Measurements from ENCODE around the gene MNAT1.

MNAT1 gene

DNA sequence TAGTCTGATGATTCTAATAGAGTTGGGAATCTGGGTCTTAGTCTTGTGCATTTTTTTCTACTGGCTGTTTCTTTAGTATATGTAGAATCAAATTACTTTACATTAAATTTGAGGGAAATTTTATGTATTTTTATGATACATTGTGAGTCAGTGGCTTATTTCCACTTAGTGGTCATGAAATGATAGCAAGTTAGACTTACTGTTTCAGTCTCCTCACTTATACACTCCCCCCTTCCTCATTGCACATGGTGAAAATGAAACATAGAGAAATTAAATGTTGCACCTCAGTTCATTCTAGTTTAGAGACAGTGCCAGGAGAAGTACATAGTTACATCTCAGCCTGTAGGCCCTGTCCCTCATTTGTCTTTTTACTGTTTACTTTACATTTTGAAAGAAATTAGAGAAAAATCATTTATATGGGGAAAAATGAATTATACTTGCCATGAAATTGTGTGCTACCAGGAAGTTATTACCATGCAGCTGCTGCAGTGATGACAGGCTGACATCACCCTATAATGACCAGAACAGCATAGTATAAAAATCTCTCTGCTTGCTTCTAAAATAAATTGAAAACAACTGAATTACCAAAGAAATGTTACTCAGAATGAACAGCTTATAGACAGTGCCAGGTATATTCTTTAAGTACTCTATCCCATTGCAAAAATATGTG, 133.1 kb downstream of the MNAT1 start:
- Histone ChIP-seq H2BK5ac (ENCODE audit: low read depth, low read length, poor library complexity) (no peak overlapping the region), H3K79me2 (ENCODE audit: control insufficient read depth, insufficient read depth, low read length, poor library complexity) (no peaks in the 10 kb centered on the region), H3K9ac (ENCODE audit: low read length) (no peak overlapping the region), H4K8ac (ENCODE audit: low read depth, low read length) (no peak overlapping the region), H2AFZ (ENCODE audit: insufficient read depth, low read length, poor library complexity) (no peak overlapping the region), H3K9me3 (ENCODE audit: insufficient read depth, low read depth, low read length) (no peaks in the 10 kb centered on the region), H3K4me1 (ENCODE audit: control insufficient read depth in 1 of 2, insufficient read depth in 2 of 2, low read length in 2 of 2) (no peaks in the 10 kb centered on the region), H2AK5ac (ENCODE audit: low read length) (no peak overlapping the region), H3K4ac (ENCODE audit: low read depth, low read length) (no peak overlapping the region), H3K36me3 (ENCODE audit: control insufficient read depth in 1 of 2, insufficient read depth in 2 of 2, low read length in 2 of 2) (no peaks in the 10 kb centered on the region), H3K4me3 (ENCODE audit: low read depth, low read length) (no peak overlapping the region), H4K12ac (ENCODE audit: low read depth, low read length) (no peak overlapping the region), H2BK12ac (ENCODE audit: low read length) (no peak overlapping the region), H4K91ac (ENCODE audit: low read depth, low read length) (no peak overlapping the region), H3K14ac (ENCODE audit: low read length) (no peak overlapping the region), H3K18ac (ENCODE audit: low read length) (no peak overlapping the region), H2BK120ac (ENCODE audit: insufficient read depth, low read length, poor library complexity) (no peak overlapping the region), H3K23ac (ENCODE audit: low read length) (no peak overlapping the region), H3K4me2 (ENCODE audit: low read length) (no peak overlapping the region), H3K27me3 (ENCODE audit: insufficient read depth, low read length) (no peaks in the 10 kb centered on the region), H3K27ac (ENCODE audit: low read depth, low read length) (no peak overlapping the region), H3K79me1 (ENCODE audit: low read length) (no peaks in the 10 kb centered on the region)
- no peak for DNase-seq

DNA sequence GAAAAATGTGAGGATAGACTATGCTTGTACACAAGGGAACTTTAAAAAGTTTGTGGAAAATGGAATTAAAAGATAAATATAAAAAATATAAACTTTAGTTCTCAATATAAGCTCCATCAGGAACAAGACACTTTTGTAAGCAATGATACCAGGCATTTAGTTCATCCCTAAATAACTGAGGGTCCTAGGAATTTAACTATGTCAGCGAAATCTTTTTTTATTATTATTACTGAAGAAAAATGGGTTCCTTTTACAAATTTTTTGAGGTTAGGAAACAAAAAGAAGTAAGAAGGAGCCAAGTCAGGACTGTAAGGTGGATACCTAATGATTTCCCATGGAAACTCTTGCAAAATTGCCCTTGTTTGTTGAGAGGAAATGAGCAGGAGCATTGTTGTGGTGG, 143.6 kb downstream of the MNAT1 start:
- Histone ChIP-seq H3K27me3 (ENCODE audit: insufficient read depth, low read length) (no peaks in the 10 kb centered on the region), H2BK12ac (ENCODE audit: low read length) (no peak overlapping the region), H3K9ac (ENCODE audit: low read length) (no peak overlapping the region), H2AK5ac (ENCODE audit: low read length) (no peak overlapping the region), H3K4me2 (ENCODE audit: low read length) (no peak overlapping the region), H3K27ac (ENCODE audit: low read depth, low read length) (no peak overlapping the region), H4K12ac (ENCODE audit: low read depth, low read length) (no peak overlapping the region), H3K18ac (ENCODE audit: low read length) (no peak overlapping the region), H4K8ac (ENCODE audit: low read depth, low read length) (no peak overlapping the region), H3K4ac (ENCODE audit: low read depth, low read length) (no peak overlapping the region), H3K36me3 (ENCODE audit: control insufficient read depth in 1 of 2, insufficient read depth in 2 of 2, low read length in 2 of 2) (no peaks in the 10 kb centered on the region), H3K79me2 (ENCODE audit: control insufficient read depth, insufficient read depth, low read length, poor library complexity) (no peaks in the 10 kb centered on the region), H3K9me3 (ENCODE audit: insufficient read depth, low read depth, low read length) (no peaks in the 10 kb centered on the region), H2BK120ac (ENCODE audit: insufficient read depth, low read length, poor library complexity) (no peak overlapping the region), H2BK5ac (ENCODE audit: low read depth, low read length, poor library complexity) (no peak overlapping the region), H4K91ac (ENCODE audit: low read depth, low read length) (no peak overlapping the region), H2AFZ (ENCODE audit: insufficient read depth, low read length, poor library complexity) (no peak overlapping the region), H3K4me1 (ENCODE audit: control insufficient read depth in 1 of 2, insufficient read depth in 2 of 2, low read length in 2 of 2) (no peaks in the 10 kb centered on the region), H3K14ac (ENCODE audit: low read length) (no peak overlapping the region), H3K23ac (ENCODE audit: low read length) (no peak overlapping the region), H3K79me1 (ENCODE audit: low read length) (no peaks in the 10 kb centered on the region), H3K4me3 (ENCODE audit: low read depth, low read length) (no peak overlapping the region)
- DNase-seq: no peak
- no CpG with 5 or more reads among the region's 1 CpG for WGBS (ENCODE audit: extremely low coverage, insufficient coverage, insufficient read length)

- Histone ChIP-seq H4K8ac (ENCODE audit: low read depth, low read length) (no peak overlapping the region), H3K4me3 (ENCODE audit: low read depth, low read length) (no peak overlapping the region), H3K4me2 (ENCODE audit: low read length) (no peak overlapping the region), H3K36me3 (ENCODE audit: control insufficient read depth in 1 of 2, insufficient read depth in 2 of 2, low read length in 2 of 2) (no peaks in the 10 kb centered on the region), H3K9me3 (ENCODE audit: insufficient read depth, low read depth, low read length) (no peaks in the 10 kb centered on the region), H2BK5ac (ENCODE audit: low read depth, low read length, poor library complexity) (no peak overlapping the region), H4K12ac (ENCODE audit: low read depth, low read length) (no peak overlapping the region), H2AK5ac (ENCODE audit: low read length) (no peak overlapping the region), H2BK120ac (ENCODE audit: insufficient read depth, low read length, poor library complexity) (no peak overlapping the region), H3K27ac (ENCODE audit: low read depth, low read length) (no peak overlapping the region), H3K9ac (ENCODE audit: low read length) (no peak overlapping the region), H2AFZ (ENCODE audit: insufficient read depth, low read length, poor library complexity) (no peak overlapping the region), H3K27me3 (ENCODE audit: insufficient read depth, low read length) (no peaks in the 10 kb centered on the region), H3K23ac (ENCODE audit: low read length) (no peak overlapping the region), H2BK12ac (ENCODE audit: low read length) (no peak overlapping the region), H3K4ac (ENCODE audit: low read depth, low read length) (no peak overlapping the region), H4K91ac (ENCODE audit: low read depth, low read length) (no peak overlapping the region), H3K14ac (ENCODE audit: low read length) (no peak overlapping the region), H3K79me1 (ENCODE audit: low read length) (no peaks in the 10 kb centered on the region), H3K4me1 (ENCODE audit: control insufficient read depth in 1 of 2, insufficient read depth in 2 of 2, low read length in 2 of 2) (no peaks in the 10 kb centered on the region), H3K18ac (ENCODE audit: low read length) (no peak overlapping the region), H3K79me2 (ENCODE audit: control insufficient read depth, insufficient read depth, low read length, poor library complexity) (no peaks in the 10 kb centered on the region)
- no peak for DNase-seq
Measured at GRCh38 chr14:60878536-60878935, 144.0 kb downstream of the MNAT1 start.

GRCh38 chr14:60882219-60882618, 147.7 kb downstream of the MNAT1 start:
- no peak overlapping the region for H2BK120ac ChIP-seq (ENCODE audit: insufficient read depth, low read length, poor library complexity)
- no peak overlapping the region for H3K4me3 ChIP-seq (ENCODE audit: low read depth, low read length)
- H4K91ac ChIP-seq (ENCODE audit: low read depth, low read length): no peak overlapping the region
- H4K8ac ChIP-seq (ENCODE audit: low read depth, low read length): no peak overlapping the region
- no peak overlapping the region for H2BK5ac ChIP-seq (ENCODE audit: low read depth, low read length, poor library complexity)
- H2BK12ac ChIP-seq (ENCODE audit: low read length): no peak overlapping the region
- no peak overlapping the region for H3K9ac ChIP-seq (ENCODE audit: low read length)
- H3K14ac ChIP-seq (ENCODE audit: low read length): no peak overlapping the region
- H3K4me2 ChIP-seq (ENCODE audit: low read length): no peak overlapping the region
- H3K79me1 ChIP-seq (ENCODE audit: low read length): no peaks in the 10 kb centered on the region
- no peaks in the 10 kb centered on the region for H3K36me3 ChIP-seq (ENCODE audit: control insufficient read depth in 1 of 2, insufficient read depth in 2 of 2, low read length in 2 of 2)
- H3K27me3 ChIP-seq (ENCODE audit: insufficient read depth, low read length): no peaks in the 10 kb centered on the region
- H3K79me2 ChIP-seq (ENCODE audit: control insufficient read depth, insufficient read depth, low read length, poor library complexity): no peaks in the 10 kb centered on the region
- no peak overlapping the region for H3K23ac ChIP-seq (ENCODE audit: low read length)
- H3K4me1 ChIP-seq (ENCODE audit: control insufficient read depth in 1 of 2, insufficient read depth in 2 of 2, low read length in 2 of 2): no peaks in the 10 kb centered on the region
- no CpG with 5 or more reads among the region's 1 CpG for WGBS (ENCODE audit: extremely low coverage, insufficient coverage, insufficient read length)
- no peak overlapping the region for H3K18ac ChIP-seq (ENCODE audit: low read length)
- no peak overlapping the region for H3K4ac ChIP-seq (ENCODE audit: low read depth, low read length)
- H4K12ac ChIP-seq (ENCODE audit: low read depth, low read length): no peak overlapping the region
- no peak overlapping the region for H2AK5ac ChIP-seq (ENCODE audit: low read length)
- H2AFZ ChIP-seq (ENCODE audit: insufficient read depth, low read length, poor library complexity): no peak overlapping the region
- no peak overlapping the region for H3K27ac ChIP-seq (ENCODE audit: low read depth, low read length)
- H3K9me3 ChIP-seq (ENCODE audit: insufficient read depth, low read depth, low read length): no peaks in the 10 kb centered on the region
- no peak for DNase-seq
